ENCODE data around the gene ADAMTSL1. TPM values are rescaled to one million over a fixed set of nuclear protein-coding genes. Genes with fewer than 3 reads are reported as not detected.

The ADAMTSL1 gene
- total and polyA plus RNA-seq, 2 donors from 2014 or later: 3.0 to 27.3 TPM

GRCh38 chr9:18707489-18708205 is 233.7 kb downstream of the ADAMTSL1 start:
- TF ChIP-seq CTCF (IDR thresholded peaks at IDR 0.05; ENCODE audit: borderline replicate concordance, extremely low read depth, insufficient read depth): no peak

GRCh38 chr9:18708429-18708828 is 234.5 kb downstream of the ADAMTSL1 start:
- H3K9me3 ChIP-seq (ENCODE audit: control insufficient read depth in 2 of 3, insufficient read depth in 1 of 3, low read length in 3 of 3): no peaks in the 10 kb centered on the region

More at GRCh38 chr9:18707489-18708205, 233.7 kb downstream of the ADAMTSL1 start:
- Histone ChIP-seq H3K9ac (ENCODE audit: low read length in 3 of 3) (no peak overlapping the region), H3K9me3 (ENCODE audit: control insufficient read depth in 2 of 3, insufficient read depth in 1 of 3, low read length in 3 of 3) (no peaks in the 10 kb centered on the region), H3K27ac (ENCODE audit: low read depth in 2 of 2, low read length in 2 of 2) (no peak overlapping the region), H3K27me3 (ENCODE audit: control insufficient read depth, insufficient read depth, low read length) (no peaks in the 10 kb centered on the region), H3K4me3 (ENCODE audit: low read length in 3 of 3) (no peak overlapping the region), H3K4me1 (ENCODE audit: control insufficient read depth in 2 of 3, insufficient read depth in 2 of 3, low read depth in 1 of 3, low read length in 3 of 3) (no peaks in the 10 kb centered on the region), H3K36me3 (ENCODE audit: control insufficient read depth in 2 of 3, insufficient read depth in 3 of 3, low read length in 3 of 3) (no peaks in the 10 kb centered on the region)
- intact Hi-C loops (cut with DNase I): no loop called here
- DNase-seq (no peak), FAIRE-seq (no peak)

GRCh38 chr9:18710065-18710464 is 236.1 kb downstream of the ADAMTSL1 start:
- H3K36me3 ChIP-seq (ENCODE audit: control insufficient read depth in 2 of 3, insufficient read depth in 3 of 3, low read length in 3 of 3): no peaks in the 10 kb centered on the region
- no peak overlapping the region for H3K9ac ChIP-seq (ENCODE audit: low read length in 3 of 3)
- no peak for DNase-seq
- H3K4me1 ChIP-seq (ENCODE audit: control insufficient read depth in 2 of 3, insufficient read depth in 2 of 3, low read depth in 1 of 3, low read length in 3 of 3): no peaks in the 10 kb centered on the region
- no peak for TF ChIP-seq CTCF (IDR thresholded peaks at IDR 0.05; ENCODE audit: borderline replicate concordance, extremely low read depth, insufficient read depth)
- no peak overlapping the region for H3K4me3 ChIP-seq (ENCODE audit: low read length in 3 of 3)
- intact Hi-C loops (cut with DNase I): no loop called here
- no peaks in the 10 kb centered on the region for H3K9me3 ChIP-seq (ENCODE audit: control insufficient read depth in 2 of 3, insufficient read depth in 1 of 3, low read length in 3 of 3)
- FAIRE-seq: no peak
- H3K27ac ChIP-seq (ENCODE audit: low read depth in 2 of 2, low read length in 2 of 2): no peak overlapping the region
- H3K27me3 ChIP-seq (ENCODE audit: control insufficient read depth, insufficient read depth, low read length): no peaks in the 10 kb centered on the region

More at GRCh38 chr9:18708429-18708828, 234.5 kb downstream of the ADAMTSL1 start:
- FAIRE-seq: no peak
- no peak overlapping the region for H3K9ac ChIP-seq (ENCODE audit: low read length in 3 of 3)
- no peak overlapping the region for H3K27ac ChIP-seq (ENCODE audit: low read depth in 2 of 2, low read length in 2 of 2)
- no peak overlapping the region for H3K4me3 ChIP-seq (ENCODE audit: low read length in 3 of 3)
- TF ChIP-seq CTCF (IDR thresholded peaks at IDR 0.05; ENCODE audit: borderline replicate concordance, extremely low read depth, insufficient read depth): no peak
- intact Hi-C loops (cut with DNase I): no loop called here
- no peaks in the 10 kb centered on the region for H3K27me3 ChIP-seq (ENCODE audit: control insufficient read depth, insufficient read depth, low read length)
- DNase-seq: no peak
- H3K4me1 ChIP-seq (ENCODE audit: control insufficient read depth in 2 of 3, insufficient read depth in 2 of 3, low read depth in 1 of 3, low read length in 3 of 3): no peaks in the 10 kb centered on the region
- no peaks in the 10 kb centered on the region for H3K36me3 ChIP-seq (ENCODE audit: control insufficient read depth in 2 of 3, insufficient read depth in 3 of 3, low read length in 3 of 3)
